ENCODE results near the gene IMMP2L. TPM values are rescaled to one million over a fixed set of nuclear protein-coding genes. Genes with fewer than 3 reads are reported as not detected.

Gene IMMP2L
- total and polyA plus RNA-seq, 2 of the 8 experiments (the other 6 are each of a cell fraction or from before 2014, with no cell fraction given): 2.3 to 10.1 TPM

DNA sequence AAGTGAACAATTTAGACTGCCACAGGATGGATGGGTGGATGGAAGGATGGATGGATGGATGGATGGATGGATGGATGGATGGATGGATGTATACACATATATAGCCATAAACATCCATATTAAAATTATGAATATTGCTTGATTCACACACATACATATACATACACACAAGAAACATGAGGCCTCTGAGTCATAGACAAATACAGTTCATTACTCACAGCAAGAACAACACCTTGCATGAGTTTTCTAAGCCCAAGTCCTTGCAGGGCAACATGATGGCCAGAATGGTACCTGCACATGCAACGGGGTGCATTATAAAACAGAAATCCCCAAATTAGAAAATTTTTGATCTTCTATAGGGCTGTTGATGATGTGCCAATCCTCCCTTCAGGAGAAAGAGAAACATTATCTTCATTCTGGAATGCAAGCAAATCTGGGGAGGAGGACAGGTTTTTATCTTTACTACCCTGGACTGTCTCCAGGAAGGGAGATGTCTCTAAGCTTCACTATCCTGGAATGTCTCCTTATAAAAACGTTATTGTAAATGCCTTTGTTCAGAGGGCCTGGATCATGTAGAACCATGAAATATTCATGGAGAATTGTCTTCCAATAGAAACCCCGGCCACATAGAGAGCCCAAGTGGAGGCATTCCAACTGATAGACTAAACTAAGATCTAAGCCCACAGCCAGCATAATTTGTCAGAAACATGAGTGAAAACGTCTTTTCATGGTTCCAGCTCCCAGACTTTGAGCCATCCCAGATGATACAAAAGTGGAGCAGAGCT, 709.9 kb downstream of the IMMP2L start:
- CTCF ChIA-PET (ENCODE audit: partially characterized antibody): interaction anchor here (0.6 kb wide), 1 partner anchor 160 kb away, joined by 3 read pairs; no protein-coding TSS in a partner anchor

More for the DNA sequence above, 709.9 kb downstream of the IMMP2L start:
- Histone ChIP-seq H3K4ac (replicated peaks; ENCODE audit: insufficient read length, low read depth, low read length) (no peak overlapping the region), H2AFZ (ENCODE audit: low read length) (no peak overlapping the region), H3K36me3 (ENCODE audit: control insufficient read depth in 2 of 4, insufficient read depth in 4 of 4, low read length in 3 of 4) (peaks cover 0 to 3% (median 1%) of the 10 kb centered on the region in 4 experiments; a peak in 1 of 8 replicates), H3K18ac (ENCODE audit: extremely low read depth, low read length) (no peak overlapping the region), H3K4me1 (replicated peaks in 1 of 4; ENCODE audit: control insufficient read depth in 3 of 4, insufficient read depth in 4 of 4, low read length in 3 of 4) (peaks cover 0 to 12% (median 4%) of the 10 kb centered on the region in 4 experiments; a peak in 4 of 7 replicates), H4K91ac (replicated peaks; ENCODE audit: insufficient read length, low read length) (no peak overlapping the region), H3K9me3 (ENCODE audit: insufficient read depth in 2 of 2, low read depth in 1 of 2, low read length in 1 of 2) (peaks cover 5 to 6% of the 10 kb centered on the region in 2 experiments; a peak in 2 of 4 replicates), H4K20me1 (replicated peaks in 1 of 2; ENCODE audit: control insufficient read depth in 1 of 2, insufficient read depth in 2 of 2, low read length in 2 of 2) (no peaks in the 10 kb centered on the region), H2BK20ac (ENCODE audit: low read length) (no peak overlapping the region), H2BK5ac (ENCODE audit: low read depth, low read length) (no peak overlapping the region), H2BK120ac (replicated peaks; ENCODE audit: low read depth, low read length) (no peak overlapping the region), H3K4me2 (ENCODE audit: insufficient read depth in 1 of 2, low read depth in 2 of 2, low read length in 2 of 2) (no peak overlapping the region), H3K27me3 (replicated peaks in 1 of 4; ENCODE audit: control insufficient read depth in 3 of 4, extremely low read depth in 1 of 4, insufficient read depth in 3 of 4, low read length in 3 of 4) (no peaks in the 10 kb centered on the region), H2BK15ac (ENCODE audit: low read length) (no peak overlapping the region), H3K23ac (ENCODE audit: insufficient read length) (no peak overlapping the region), H2BK12ac (ENCODE audit: low read depth, low read length) (no peak overlapping the region), H3K14ac (ENCODE audit: insufficient read length) (no peak overlapping the region), H2AK5ac (ENCODE audit: low read depth, low read length) (no peak overlapping the region), H3K79me2 (ENCODE audit: control insufficient read depth in 1 of 2, insufficient read depth in 2 of 2, low read length in 2 of 2) (no peaks in the 10 kb centered on the region), H4K5ac (ENCODE audit: insufficient read length, low read depth, low read length) (no peak overlapping the region), H3K9ac (replicated peaks in 1 of 4; ENCODE audit: extremely low read depth in 1 of 4, low read depth in 3 of 4, low read length in 3 of 4) (no peak overlapping the region), H3K79me1 (ENCODE audit: low read depth, low read length) (no peaks in the 10 kb centered on the region), H3K56ac (replicated peaks; ENCODE audit: insufficient read length, low read depth, low read length) (no peak overlapping the region), H3K4me3 (ENCODE audit: extremely low read depth in 1 of 4, insufficient read depth in 2 of 4, low read depth in 3 of 4, low read length in 4 of 4) (no peak overlapping the region), H3K27ac (ENCODE audit: low read depth, low read length) (no peak overlapping the region), H3K23me2 (ENCODE audit: low read depth, low read length) (no peaks in the 10 kb centered on the region; the same call in 1 of the 2 replicates), H4K8ac (ENCODE audit: extremely low read depth, insufficient read depth, low read length) (no peak overlapping the region)
- 93% methylated on average over 4 of the region's 4 CpGs; no CpG with 5 or more reads in 1 of the 2 experiments for WGBS, 2 experiments (ENCODE audit: extremely low coverage in 1 of 2, insufficient coverage in 1 of 2, insufficient read length in 1 of 2, insufficient replicate concordance in 2 of 2, low coverage in 1 of 2, low lambda C conversion rate in 2 of 2, missing lambda C conversion rate in 1 of 2)
- FAIRE-seq (no peak), DNase-seq (ENCODE audit: low read depth in 1 of 2, low spot score in 2 of 2) (no peak)
- POLR2A ChIA-PET (ENCODE audit: partially characterized antibody): no interaction called here
- TF ChIP-seq TBP (IDR thresholded peaks at IDR 0.05; ENCODE audit: low read depth, low read length) (no peak), ZNF274 (IDR thresholded peaks at IDR 0.05; ENCODE audit: borderline replicate concordance, extremely low read depth, low read length) (no peak), CREB1 (IDR thresholded peaks at IDR 0.05) (no peak), FOSL1 (IDR thresholded peaks at IDR 0.05; ENCODE audit: insufficient read depth, low read depth, low read length) (no peak), CTBP2 (IDR thresholded peaks at IDR 0.05; ENCODE audit: borderline replicate concordance, insufficient read depth, insufficient read length, low read length) (no peak), EZH2 (IDR thresholded peaks at IDR 0.05; ENCODE audit: low read depth, low read length, severe bottlenecking) (no peak)

Data from H1 (cell line).